ENCODE data around the gene TGFA.
"Not testable (repeated sequence)": the region's sequence is repeated elsewhere in the genome, so short reads cannot be mapped to it uniquely, and the experiment has no call there.

TGFA gene

DNA sequence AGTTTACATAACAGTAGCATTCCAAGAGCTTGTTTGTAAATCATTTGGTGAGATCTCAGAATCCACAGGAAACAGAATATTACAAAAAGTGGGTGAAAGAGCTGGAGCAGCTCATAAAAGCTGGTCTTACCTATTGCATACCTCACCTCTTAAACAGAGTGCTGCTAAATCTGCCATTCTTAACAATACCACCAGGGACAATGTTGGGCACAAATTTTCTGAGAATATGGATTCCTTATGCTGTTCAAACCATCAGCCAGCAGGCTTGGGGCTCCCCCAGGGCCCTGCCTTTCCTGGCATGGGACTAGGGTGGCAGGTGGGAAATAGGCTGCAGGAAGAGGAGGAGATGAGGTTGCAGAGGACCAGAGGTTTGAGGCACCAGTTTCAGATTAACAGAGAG lies 55.6 kb downstream of the TGFA start:
- no peak for DNase-seq (ENCODE audit: low spot score)

- DNase-seq (ENCODE audit: low spot score): no peak
Measured at GRCh38 chr2:70496819-70497218, 56.8 kb downstream of the TGFA start.

DNA sequence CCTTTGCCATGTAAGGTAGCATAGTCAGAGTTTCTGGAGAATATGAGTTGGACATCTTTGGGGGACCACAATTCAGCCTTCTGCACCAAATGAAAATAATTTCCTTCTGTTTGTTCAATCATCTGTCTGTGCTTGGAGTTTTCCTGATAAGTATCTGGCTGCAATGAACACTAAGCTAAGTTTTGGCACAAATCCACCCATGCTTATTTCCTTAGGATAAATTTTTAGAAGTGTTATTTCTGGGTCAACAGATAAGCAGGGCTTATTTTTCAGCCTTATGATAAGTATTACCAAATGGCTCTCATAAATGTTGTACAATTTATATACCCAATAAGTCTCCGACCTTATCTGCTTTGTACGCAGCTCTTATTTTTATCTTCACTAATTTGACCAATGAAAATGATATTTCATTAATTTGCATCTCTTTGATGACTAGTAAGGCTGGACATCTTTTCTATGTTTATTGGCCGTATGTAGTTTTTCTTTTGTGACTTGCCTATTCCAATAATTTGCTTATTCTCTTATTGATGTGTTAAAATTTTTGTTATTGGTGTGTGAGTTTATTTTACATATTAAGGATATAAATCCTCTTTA lies 59.2 kb downstream of the TGFA start:
- DNase-seq (ENCODE audit: low spot score): no peak

- peak; percentile 39 for DNase-seq (ENCODE audit: low spot score)
Measured at GRCh38 chr2:70490381-70490780, 63.2 kb downstream of the TGFA start.

DNA sequence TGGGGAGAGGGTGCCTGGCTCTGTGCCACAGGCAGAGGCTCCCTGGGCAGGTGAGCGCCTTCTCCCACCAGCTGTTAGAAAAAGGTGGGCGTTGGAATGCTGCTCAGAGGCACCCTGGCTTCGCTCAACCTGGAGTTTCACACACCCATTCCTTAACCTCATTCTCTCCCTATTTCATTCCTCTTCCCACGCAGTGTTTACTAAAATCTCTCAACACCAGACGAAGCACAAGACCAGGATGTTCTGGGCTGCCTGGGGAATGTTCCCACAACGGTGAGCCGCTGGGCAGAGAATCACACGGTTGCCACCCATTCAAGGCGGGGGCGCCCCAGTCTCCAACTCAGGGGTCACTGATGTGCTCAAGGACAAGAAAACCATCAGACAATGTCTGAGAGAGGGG lies 64.5 kb downstream of the TGFA start:
- DNase-seq (ENCODE audit: low spot score): no peak

DNA sequence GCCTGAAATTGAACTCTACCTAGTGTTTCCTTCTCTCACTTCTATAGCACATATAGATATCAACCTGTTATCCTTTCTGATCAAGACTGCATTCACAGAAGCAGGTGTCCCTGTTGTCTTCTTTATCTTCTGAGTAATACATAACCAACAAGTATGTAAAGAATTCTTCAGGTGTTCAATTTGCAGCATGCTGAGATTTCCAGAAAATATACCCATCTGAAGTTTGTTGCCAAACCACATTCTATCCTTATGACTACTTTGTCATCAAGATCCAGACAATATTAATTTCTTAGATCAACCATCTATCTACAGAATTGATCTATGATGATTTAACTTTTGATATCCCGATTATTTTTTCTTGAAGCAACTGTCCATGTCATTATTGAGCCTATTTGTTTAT lies 69.5 kb downstream of the TGFA start:
- DNase-seq (ENCODE audit: low spot score): no peak

DNA sequence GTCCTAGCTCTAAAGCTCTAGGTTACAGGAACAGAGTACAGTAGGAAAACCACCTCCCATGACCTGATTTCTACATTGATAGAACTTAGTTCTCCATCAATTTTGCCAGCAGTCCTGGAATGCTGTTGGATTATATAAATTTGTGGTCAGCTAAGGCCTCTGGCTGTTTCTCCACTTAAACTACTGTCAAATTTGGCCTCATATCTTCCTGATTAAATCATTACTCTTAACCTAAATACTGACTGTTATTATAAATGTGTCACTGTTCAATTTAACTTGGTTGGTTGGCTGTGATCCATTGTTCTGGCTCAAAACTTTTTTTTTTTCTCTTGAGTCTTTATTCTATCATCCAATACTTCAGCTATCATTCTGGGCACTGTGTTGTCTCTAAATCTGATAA lies 71.2 kb downstream of the TGFA start:
- no peak for DNase-seq (ENCODE audit: low spot score)

- no peak for DNase-seq (ENCODE audit: low spot score)
Measured at GRCh38 chr2:70480468-70480867, 73.2 kb downstream of the TGFA start.

DNA sequence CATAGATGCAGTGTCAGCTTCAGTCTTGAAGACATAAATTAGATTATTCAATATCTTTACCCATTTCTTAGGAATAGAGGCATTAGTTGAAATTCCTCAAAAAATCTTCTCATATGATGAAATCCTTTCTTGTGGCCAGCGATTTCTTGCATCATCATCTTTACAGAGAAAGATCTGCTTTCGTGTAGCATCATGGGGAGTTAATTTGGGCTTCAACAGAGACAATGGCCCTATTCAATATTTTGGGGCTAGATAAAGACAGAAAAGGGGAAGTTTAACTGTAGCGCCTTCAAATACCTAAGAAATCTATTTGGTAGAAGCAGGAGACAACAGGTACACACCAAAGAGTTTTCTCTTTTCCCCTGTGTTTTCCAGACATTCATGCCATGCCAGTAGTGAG lies 73.8 kb downstream of the TGFA start:
- DNase-seq (ENCODE audit: low spot score): no peak

- DNase-seq (ENCODE audit: low spot score): no peak
Measured at GRCh38 chr2:70477441-70477844, 76.2 kb downstream of the TGFA start.

DNA sequence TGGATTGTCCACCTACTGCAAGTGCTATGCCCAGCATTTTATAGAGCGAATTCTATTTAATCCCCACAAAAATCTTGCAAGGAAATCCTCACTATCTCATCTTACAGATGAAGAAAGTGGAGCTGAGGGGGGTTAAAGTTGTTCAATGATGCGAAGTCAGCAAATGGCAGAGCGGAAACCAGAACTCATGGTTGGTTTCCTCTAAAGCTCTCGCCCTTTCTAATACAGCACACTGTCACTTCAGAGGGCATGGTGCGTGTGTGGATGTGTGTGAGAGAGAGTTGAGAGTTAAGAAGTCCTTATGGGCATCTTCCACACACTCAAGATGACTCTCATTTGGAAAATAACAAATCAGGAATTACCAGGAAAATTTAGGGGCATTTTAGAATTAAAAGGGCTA lies 78.4 kb downstream of the TGFA start:
- DNase-seq (ENCODE audit: low spot score): no peak

DNA sequence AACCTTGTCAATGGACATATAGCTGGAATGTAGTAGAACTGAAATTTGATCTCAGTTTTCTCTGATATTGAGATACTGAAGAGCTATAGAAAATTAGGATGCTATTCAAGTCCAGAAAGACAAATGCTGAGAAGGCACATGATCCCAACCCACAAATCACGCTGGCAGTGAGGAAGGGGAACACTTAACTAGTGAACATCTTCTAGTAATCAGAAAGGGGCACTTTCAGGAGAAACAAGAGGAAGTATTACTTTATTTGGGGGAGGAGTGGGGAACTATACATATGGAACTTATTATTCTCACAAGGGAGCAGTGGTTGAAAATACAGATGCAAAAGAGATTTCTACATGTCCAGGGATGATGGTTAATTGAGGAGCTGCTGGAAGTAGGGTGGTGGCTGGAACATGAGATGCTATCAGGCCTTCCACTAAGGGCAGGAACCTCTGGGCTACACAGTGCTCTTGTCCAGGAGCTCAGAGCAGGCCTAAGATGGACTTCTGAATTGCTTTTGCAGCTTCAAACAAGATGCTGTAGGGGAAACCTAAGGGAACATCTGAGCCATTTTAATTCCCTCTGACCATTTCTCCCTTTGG lies 79.3 kb downstream of the TGFA start:
- no peak for DNase-seq (ENCODE audit: low spot score)

- DNase-seq (ENCODE audit: low spot score): no peak
Measured at GRCh38 chr2:70473101-70473722, 80.4 kb downstream of the TGFA start.

GRCh38 chr2:70472221-70472890 lies 81.3 kb downstream of the TGFA start:
- no peak for DNase-seq (ENCODE audit: low spot score)

DNA sequence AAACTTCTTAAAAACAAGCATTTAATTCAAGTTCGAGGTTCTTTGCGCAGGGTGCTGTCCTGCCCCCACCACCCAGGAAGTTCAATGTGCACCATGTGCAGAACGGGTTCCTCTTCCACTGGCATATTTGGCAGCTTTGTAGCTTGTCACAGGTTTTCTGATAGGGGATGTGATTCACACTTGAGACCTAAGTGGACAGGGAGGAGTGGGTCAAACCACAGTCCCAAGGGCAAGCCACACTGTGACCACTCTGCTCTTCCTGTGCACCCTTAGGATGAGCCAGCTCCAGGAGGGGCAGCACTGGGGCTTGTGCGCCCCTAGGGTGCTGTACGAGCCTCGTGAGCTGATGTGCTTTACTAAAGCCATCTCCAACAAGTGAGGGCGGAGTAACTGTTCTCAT lies 82.5 kb downstream of the TGFA start:
- DNase-seq (ENCODE audit: low spot score): no peak

DNA sequence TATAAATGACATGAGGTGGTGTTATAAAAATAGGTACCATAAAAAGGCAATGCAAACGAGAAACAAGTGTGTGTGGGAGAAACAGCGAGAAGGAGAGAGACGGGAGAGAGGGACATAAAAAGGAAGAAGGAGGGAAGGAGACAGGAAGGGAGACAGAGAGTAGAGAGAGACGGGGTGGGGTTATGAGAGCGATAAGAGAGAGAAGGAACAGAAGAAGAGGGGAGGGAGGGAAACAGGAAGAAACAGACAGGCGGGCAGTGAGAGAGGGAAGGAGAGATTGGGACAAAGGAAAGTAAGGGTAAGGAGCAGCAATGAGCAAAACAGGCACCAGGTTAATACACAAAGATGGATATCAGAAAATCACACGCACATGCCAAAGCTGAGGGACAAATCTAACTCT lies 83.7 kb downstream of the TGFA start:
- no peak for DNase-seq (ENCODE audit: low spot score)

DNA sequence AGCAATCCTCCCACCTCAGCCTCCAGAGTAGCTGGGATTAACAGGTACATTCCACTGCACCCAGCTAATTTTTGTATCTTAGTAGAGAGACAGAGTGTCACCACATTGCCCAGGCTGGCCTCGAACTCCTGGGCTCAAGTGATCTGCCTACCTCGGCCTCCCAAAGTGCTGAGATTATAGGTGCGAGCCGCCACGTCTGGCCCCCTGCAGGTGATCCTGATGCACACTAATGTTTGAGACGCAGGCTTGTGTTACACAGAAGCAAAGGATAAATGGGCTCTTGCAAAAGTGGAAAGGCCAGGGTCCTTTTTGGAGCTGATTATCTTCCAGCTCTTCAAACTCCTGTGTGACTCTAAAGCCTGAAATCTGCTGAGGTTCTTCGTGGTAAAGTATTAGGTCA lies 84.2 kb downstream of the TGFA start:
- DNase-seq (ENCODE audit: low spot score): no peak

GRCh38 chr2:70468878-70469277 lies 84.7 kb downstream of the TGFA start:
- DNase-seq (ENCODE audit: low spot score): no peak

DNA sequence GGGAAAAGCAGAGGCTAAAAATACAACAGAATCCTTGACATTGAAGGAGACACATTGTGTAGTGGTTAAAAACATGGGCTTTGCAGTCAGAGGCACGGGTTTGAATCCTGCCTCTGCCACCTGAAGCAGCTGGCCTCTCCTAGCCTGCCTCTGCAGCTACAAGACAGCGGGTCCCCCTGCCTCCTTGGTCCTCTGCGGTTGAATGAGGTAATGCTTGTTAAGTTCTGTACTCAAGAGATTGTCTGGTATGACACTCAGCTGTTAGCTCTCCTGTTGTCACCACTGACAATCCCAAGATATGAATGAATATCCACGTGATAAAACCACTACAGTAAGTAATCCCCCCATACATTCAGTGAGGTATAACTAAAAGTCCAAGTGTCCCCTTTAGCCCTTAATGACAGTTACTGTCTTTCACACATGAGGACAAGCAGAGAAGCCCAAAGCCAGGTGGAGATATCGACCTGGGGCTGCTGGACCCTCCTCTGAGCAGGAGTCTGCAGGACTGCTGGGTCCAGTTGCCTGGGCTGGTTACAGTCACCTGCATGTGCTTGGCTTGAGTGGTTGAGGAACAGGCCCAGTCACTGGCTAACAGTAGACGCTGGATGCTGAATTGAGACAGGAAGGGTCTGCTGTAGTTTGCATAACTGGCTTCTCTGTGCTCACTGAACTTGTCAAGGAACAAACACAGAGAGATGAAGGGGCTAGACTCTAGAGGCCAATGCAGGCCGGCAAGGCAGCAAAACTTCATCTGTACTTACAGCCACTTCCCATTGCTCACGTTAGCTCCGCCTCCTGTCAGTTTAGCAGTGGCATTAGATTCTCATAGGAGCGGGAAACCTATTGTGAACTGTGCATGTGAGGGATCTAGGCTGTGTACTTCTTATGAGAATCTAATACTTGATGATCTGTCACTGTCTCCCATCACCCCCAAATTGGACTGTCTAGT lies 85.5 kb downstream of the TGFA start:
- DNase-seq (ENCODE audit: low spot score): no peak

GRCh38 chr2:70467237-70467636 lies 86.4 kb downstream of the TGFA start:
- DNase-seq (ENCODE audit: low spot score): no peak

DNA sequence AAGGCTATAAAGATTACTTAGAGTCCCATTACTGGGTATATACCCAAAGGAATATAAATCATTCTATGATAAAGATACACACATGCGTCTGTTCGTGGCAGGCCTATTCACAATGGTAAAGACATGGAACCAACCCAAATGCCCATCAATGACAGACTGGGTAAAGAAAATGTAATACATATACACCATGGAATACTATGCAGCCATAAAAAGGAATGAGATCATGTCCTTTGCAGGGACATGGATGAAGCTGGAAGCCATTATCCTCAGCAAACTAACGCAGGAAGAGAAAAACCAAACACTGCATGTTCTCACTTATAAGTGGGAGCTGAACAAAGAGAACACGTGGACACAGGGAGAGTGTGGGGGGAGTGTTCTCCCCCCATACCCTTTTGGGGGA lies 87.0 kb downstream of the TGFA start:
- DNase-seq (ENCODE audit: low spot score): not testable (repeated sequence)

DNA sequence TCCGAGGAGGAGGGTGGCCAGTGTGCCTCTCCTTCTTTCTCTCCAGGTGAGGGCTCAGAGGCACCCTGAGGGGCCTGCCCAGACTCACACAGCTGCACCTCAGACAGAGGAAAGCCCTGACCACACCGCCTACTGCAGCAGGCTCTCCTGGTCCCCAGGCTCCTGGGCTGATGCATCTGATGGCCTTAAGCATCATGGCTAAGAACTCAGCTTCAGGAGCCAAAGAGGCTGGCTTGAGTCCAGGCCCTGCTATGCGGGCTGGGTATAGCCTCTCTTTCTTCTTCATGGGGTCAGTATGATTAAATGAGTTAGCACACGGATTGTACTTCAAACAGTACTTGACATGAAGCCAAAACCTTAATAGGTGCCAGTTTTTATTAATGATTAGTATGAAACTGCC lies 89.6 kb downstream of the TGFA start:
- DNase-seq (ENCODE audit: low spot score): no peak
